GM21576 (cell line): ENCODE data around the gene CHD5.

Experiments used
- ATAC-seq: cut with Tn5 transposase; IDR thresholded peaks from one replicate; pipeline ENCODE4 v1.9.1; 2021; ENCODE audit warnings: mild to moderate bottlenecking, moderate library complexity; ENCODE audit not compliant: unreplicated experiment

Gene CHD5

GRCh38 chr1:6134741-6135510, 45.2 kb downstream of the CHD5 start:
- no peak for ATAC-seq

- ATAC-seq, result no peak
Measured at GRCh38 chr1:6134206-6134605, 45.9 kb downstream of the CHD5 start.

GRCh38 chr1:6133146-6133895, 46.8 kb downstream of the CHD5 start:
- ATAC-seq, result no peak

GRCh38 chr1:6131561-6131960, 48.6 kb downstream of the CHD5 start:
- ATAC-seq, result no peak

GRCh38 chr1:6130596-6130995, 49.5 kb downstream of the CHD5 start:
- no peak for ATAC-seq

GRCh38 chr1:6130036-6130435, 50.1 kb downstream of the CHD5 start:
- no peak for ATAC-seq

GRCh38 chr1:6129313-6129712, 50.8 kb downstream of the CHD5 start:
- ATAC-seq, result no peak

GRCh38 chr1:6128276-6129081, 51.6 kb downstream of the CHD5 start:
- no peak for ATAC-seq

GRCh38 chr1:6127587-6128163, 52.4 kb downstream of the CHD5 start:
- no peak for ATAC-seq

- no peak for ATAC-seq
Measured at GRCh38 chr1:6126521-6127067, 53.5 kb downstream of the CHD5 start.

GRCh38 chr1:6126028-6126427, 54.1 kb downstream of the CHD5 start:
- ATAC-seq, result no peak

- ATAC-seq, result no peak
Measured at GRCh38 chr1:6125366-6125765, 54.8 kb downstream of the CHD5 start.

- ATAC-seq, result no peak
Measured at GRCh38 chr1:6124746-6125365, 55.3 kb downstream of the CHD5 start.

GRCh38 chr1:6124341-6124740, 55.8 kb downstream of the CHD5 start:
- ATAC-seq, result no peak

- ATAC-seq, result no peak
Measured at GRCh38 chr1:6123816-6124215, 56.3 kb downstream of the CHD5 start.

GRCh38 chr1:6123083-6123482, 57.0 kb downstream of the CHD5 start:
- ATAC-seq, result no peak

GRCh38 chr1:6121651-6122370, 58.3 kb downstream of the CHD5 start:
- no peak for ATAC-seq

GRCh38 chr1:6121021-6121421, 59.1 kb downstream of the CHD5 start:
- no peak for ATAC-seq

- no peak for ATAC-seq
Measured at GRCh38 chr1:6118415-6118814, 61.7 kb downstream of the CHD5 start.

- ATAC-seq, result no peak
Measured at GRCh38 chr1:6117624-6118023, 62.5 kb downstream of the CHD5 start.
